HEK293 (cell line): ENCODE measurements around the gene MICAL3.

Experiments
- CTCF ChIA-PET: fragments of 350-600 bp; formaldehyde crosslinking; extraction: SDS; loops from one replicate; lab custom pipeline; 2021; ENCODE audit warnings: antibody characterized with exemption; lab: Yijun Ruan, JAX
- POLR2A ChIA-PET: fragments of 300-600 bp; formaldehyde crosslinking; extraction: SDS; loops from one replicate; lab custom pipeline; 2020; ENCODE audit warnings: antibody characterized with exemption, inconsistent platforms; lab: Yijun Ruan, JAX
- H3K27ac ChIP-seq: fragments of 200-500 bp; sonication (Bioruptor generic); 2 replicates; pipeline ENCODE4 v1.5.1; 2014; ENCODE audit warnings: low read depth, low read length, control low read depth, inconsistent platforms; ENCODE audit errors: extremely low read depth
- H3K36me3 ChIP-seq, 2 experiments: fragments of 200-500 bp in 1 of 2; sonication (Bioruptor generic) in 1 of 2; 1 replicate in 1 of 2; 2 replicates in 1 of 2; pipeline ENCODE4 v1.5.1; 2014 to 2017; ENCODE audit warnings: inconsistent platforms in 2 of 2, low read length in 2 of 2; ENCODE audit not compliant: control insufficient read depth in 2 of 2, insufficient read depth in 1 of 2
- H3K4me1 ChIP-seq: fragments of 200-500 bp; sonication (Bioruptor generic); 2 replicates; pipeline ENCODE4 v1.5.1; 2014; ENCODE audit warnings: mild to moderate bottlenecking, low read length, inconsistent platforms; ENCODE audit not compliant: control insufficient read depth, insufficient read depth
- H3K4me3 ChIP-seq: 2 replicates; pipeline ENCODE4 v1.5.1; 2011; ENCODE audit warnings: low read depth, mild to moderate bottlenecking, control low read depth, low read length, moderate library complexity
- H3K9me3 ChIP-seq: fragments of 200-500 bp; sonication (Bioruptor generic); 2 replicates; pipeline ENCODE4 v1.5.1; 2014; ENCODE audit warnings: low read depth, low read length, inconsistent platforms; ENCODE audit not compliant: control insufficient read depth, insufficient read depth
- EGR2 ChIP-seq: fragments of 450-650 bp; formaldehyde crosslinking; IDR thresholded peaks from 2 replicates; pipeline ENCODE4 v1.5.1; 2016; ENCODE audit warnings: low read depth, missing biosample characterization, missing genetic modification characterization
- INSM2 ChIP-seq: fragments of 450-650 bp; formaldehyde crosslinking; IDR thresholded peaks from 2 replicates; pipeline ENCODE4 v1.5.1; 2016; ENCODE audit warnings: missing biosample characterization, missing genetic modification characterization
- PRDM1 ChIP-seq: fragments of 450-650 bp; formaldehyde crosslinking; IDR thresholded peaks from 2 replicates; pipeline ENCODE4; 2016; ENCODE audit warnings: missing biosample characterization, missing genetic modification characterization
- SETDB1 ChIP-seq: IDR thresholded peaks from one replicate; pipeline ENCODE4 v1.6.1; 2017; ENCODE audit warnings: mild to moderate bottlenecking, low read length, moderate library complexity, mixed read lengths; ENCODE audit not compliant: insufficient read length
- YY1 ChIP-seq: fragments of 450-650 bp; formaldehyde crosslinking; IDR thresholded peaks from 2 replicates; pipeline ENCODE4 v1.5.1; 2018; ENCODE audit warnings: missing biosample characterization, missing genetic modification characterization
- ZBTB48 ChIP-seq: fragments of 450-650 bp; formaldehyde crosslinking; IDR thresholded peaks from 2 replicates; pipeline ENCODE4 v1.5.1; 2016; ENCODE audit warnings: missing biosample characterization, missing genetic modification characterization
- ZBTB8A ChIP-seq: fragments of 450-650 bp; formaldehyde crosslinking; IDR thresholded peaks from 2 replicates; pipeline ENCODE4 v1.5.1; 2016; ENCODE audit warnings: missing biosample characterization, missing genetic modification characterization
- ZFP69B ChIP-seq: fragments of 450-650 bp; formaldehyde crosslinking; IDR thresholded peaks from 2 replicates; pipeline ENCODE4 v1.5.1; 2016; ENCODE audit warnings: missing biosample characterization, missing genetic modification characterization
- ZNF140 ChIP-seq: fragments of 450-650 bp; formaldehyde crosslinking; IDR thresholded peaks from 2 replicates; pipeline ENCODE4 v1.5.1; 2016; ENCODE audit warnings: missing biosample characterization, missing genetic modification characterization
- ZNF148 ChIP-seq: fragments of 450-650 bp; formaldehyde crosslinking; IDR thresholded peaks from 2 replicates; pipeline ENCODE4 v1.5.0; 2017; ENCODE audit warnings: missing biosample characterization, missing genetic modification characterization, borderline replicate concordance
- ZNF214 ChIP-seq: fragments of 450-650 bp; formaldehyde crosslinking; IDR thresholded peaks from 2 replicates; pipeline ENCODE4 v1.5.1; 2017; ENCODE audit warnings: missing biosample characterization, mild to moderate bottlenecking, missing genetic modification characterization, borderline replicate concordance
- ZNF341 ChIP-seq: fragments of 450-650 bp; formaldehyde crosslinking; IDR thresholded peaks from 2 replicates; pipeline ENCODE4; 2016; ENCODE audit warnings: low read depth, missing biosample characterization, missing genetic modification characterization
- ZNF404 ChIP-seq: fragments of 450-650 bp; formaldehyde crosslinking; IDR thresholded peaks from 2 replicates; pipeline ENCODE4 v1.5.1; 2017; ENCODE audit warnings: missing biosample characterization, missing genetic modification characterization
- ZNF560 ChIP-seq: fragments of 450-650 bp; formaldehyde crosslinking; IDR thresholded peaks from 2 replicates; pipeline ENCODE4 v1.5.1; 2017; ENCODE audit warnings: missing biosample characterization, missing genetic modification characterization, borderline replicate concordance
- ZNF624 ChIP-seq: fragments of 450-650 bp; formaldehyde crosslinking; IDR thresholded peaks from 2 replicates; pipeline ENCODE4 v1.5.1; 2017; ENCODE audit warnings: missing biosample characterization, missing genetic modification characterization
- ZNF670 ChIP-seq: fragments of 450-650 bp; formaldehyde crosslinking; IDR thresholded peaks from 2 replicates; pipeline ENCODE4 v1.5.1; 2016; ENCODE audit warnings: missing biosample characterization, missing genetic modification characterization, low read depth
- ZNF704 ChIP-seq: fragments of 450-650 bp; formaldehyde crosslinking; IDR thresholded peaks from 2 replicates; pipeline ENCODE4 v1.5.1; 2016; ENCODE audit warnings: missing biosample characterization, missing genetic modification characterization
- ZNF830 ChIP-seq: fragments of 450-650 bp; IDR thresholded peaks from 2 replicates; pipeline ENCODE4 v1.5.0; 2018; ENCODE audit warnings: missing biosample characterization, missing genetic modification characterization, low read depth, mild to moderate bottlenecking, moderate library complexity

Gene MICAL3

GRCh38 chr22:17890245-17890671 is 134.1 kb downstream of the MICAL3 start:
- H3K4me1 ChIP-seq, result peaks cover 3% of the 10 kb centered on the region; the same call in 1 of the 2 replicates
- no peak overlapping the region for H3K4me3 ChIP-seq
- TF ChIP-seq PRDM1 (tag by site-specific recombination) (0 out of 2 replicates have a peak, but pooled peaks have one; percentile 9), ZNF670 (tag by site-specific recombination) (no peak), ZBTB48 (tag by site-specific recombination) (peak; percentile 88), EGR2 (tag by site-specific recombination) (no peak)
- H3K9me3 ChIP-seq, result no peaks in the 10 kb centered on the region
- no peak overlapping the region for H3K27ac ChIP-seq
- CTCF ChIA-PET, result interaction anchor here (0.6 to 4.9 kb wide), 7 partner anchors 30 to 187 kb away, joined by 3 to 45 read pairs (median 4); partner anchors contain the start of gene PEX26
- H3K36me3 ChIP-seq, result peaks cover 35 to 81% of the 10 kb centered on the region in 2 experiments
- POLR2A ChIA-PET, result no interaction called here

- ChIA-PET CTCF (interaction anchor here (1.2 to 4.9 kb wide), 3 partner anchors 58 to 188 kb away, joined by 4 to 45 read pairs (median 29); partner anchors contain the start of gene PEX26), POLR2A (no interaction called here)
- Histone ChIP-seq H3K9me3 (no peaks in the 10 kb centered on the region), H3K36me3 (peaks cover 24 to 85% of the 10 kb centered on the region in 2 experiments), H3K27ac (no peak overlapping the region), H3K4me3 (no peak overlapping the region), H3K4me1 (peaks cover 3% of the 10 kb centered on the region; the same call in 1 of the 2 replicates)
- TF ChIP-seq ZNF140 (tag by site-specific recombination), result no peak
- no peak for TF ChIP-seq ZNF560
- TF ChIP-seq ZNF341 (tag by site-specific recombination), result peak; percentile 44; the same call in 1 of the 2 replicates
Observed at GRCh38 chr22:17888855-17889254, 135.5 kb downstream of the MICAL3 start.

GRCh38 chr22:17888439-17888838 is 135.9 kb downstream of the MICAL3 start:
- no peak for TF ChIP-seq ZNF148 (tag by site-specific recombination)
- no peak for TF ChIP-seq ZNF214 (tag by site-specific recombination)
- no peak for TF ChIP-seq INSM2 (tag by site-specific recombination)
- no peak for TF ChIP-seq ZNF830 (tag by site-specific recombination)
- no peak for TF ChIP-seq ZNF404 (tag by site-specific recombination)
- no peak for TF ChIP-seq ZFP69B (tag by site-specific recombination)
- no peak for TF ChIP-seq ZNF704
- no peak for TF ChIP-seq YY1 (tag by site-specific recombination)
- TF ChIP-seq ZBTB8A, result no peak
- TF ChIP-seq ZNF624, result no peak
- TF ChIP-seq SETDB1, result no peak
- TF ChIP-seq ZNF560, result no peak
- Histone ChIP-seq H3K4me3 (no peak overlapping the region), H3K36me3 (peaks cover 24 to 85% of the 10 kb centered on the region in 2 experiments), H3K27ac (no peak overlapping the region), H3K4me1 (peaks cover 3% of the 10 kb centered on the region; the same call in 1 of the 2 replicates), H3K9me3 (no peaks in the 10 kb centered on the region)
- ChIA-PET CTCF (interaction anchor here (1.3 to 4.9 kb wide), 2 partner anchors 58 to 188 kb away, joined by 4 to 29 read pairs; partner anchors contain the start of gene PEX26), POLR2A (no interaction called here)
